Upper lobe of left lung (tissue), 4 donors: ENCODE measurements around the gene AAGAB.

ENCODE experiments used
- CTCF ChIP-seq, 6 experiments: fragments of 450-650 bp in 4 of 6; fragments of 200-600 bp in 2 of 6; sonication (generic) in 2 of 6; IDR thresholded peaks; one replicate each; pipeline ENCODE4 v1.5.1; 2016 to 2019; ENCODE audit warnings: antibody characterized with exemption in 6 of 6
- EP300 ChIP-seq, 4 donors: sonication (generic); formaldehyde crosslinking; IDR thresholded peaks; one replicate each; pipeline ENCODE4 v1.5.1; 2017; ENCODE audit warnings: antibody characterized with exemption in 4 of 4, control low read depth in 2 of 4
- POLR2AphosphoS5 ChIP-seq, 2 donors: sonication (generic); formaldehyde crosslinking; IDR thresholded peaks; one replicate each; pipeline ENCODE4 v1.5.1; 2017; ENCODE audit warnings: antibody characterized with exemption in 2 of 2

- TF ChIP-seq POLR2AphosphoS5 (IDR thresholded peaks at IDR 0.05), result no peak
- no peak for TF ChIP-seq CTCF (IDR thresholded peaks at IDR 0.05)
- no peak for TF ChIP-seq EP300 (IDR thresholded peaks at IDR 0.05)
Observed at GRCh38 chr15:67174446-67174845, 80.0 kb downstream of the AAGAB start.
